HG02759 (cell line): ENCODE results near the gene FGD3.

Experiments
- ATAC-seq: cut with Tn5 transposase; IDR thresholded peaks from one replicate; pipeline ENCODE4 v1.9.1; 2021; ENCODE audit warnings: mild to moderate bottlenecking, moderate library complexity; ENCODE audit not compliant: unreplicated experiment

Gene FGD3

GRCh38 chr9:92954049-92954861 is 6.9 kb downstream of the FGD3 start:
- peak; percentile 62 for ATAC-seq

GRCh38 chr9:92954886-92955285 is 7.6 kb downstream of the FGD3 start:
- ATAC-seq = no peak

GRCh38 chr9:92960561-92961290 is 13.4 kb downstream of the FGD3 start:
- ATAC-seq = no peak

GRCh38 chr9:92961627-92962302 is 14.4 kb downstream of the FGD3 start:
- no peak for ATAC-seq

- ATAC-seq = no peak
These were observed 15.0 kb downstream of the FGD3 start for GRCh38 chr9:92962303-92962649.

- no peak for ATAC-seq
These were observed 15.5 kb downstream of the FGD3 start for GRCh38 chr9:92962846-92963245.

- peak; percentile 78 for ATAC-seq
These were observed 16.7 kb downstream of the FGD3 start for GRCh38 chr9:92963831-92964606.

- no peak for ATAC-seq
These were observed 17.3 kb downstream of the FGD3 start for GRCh38 chr9:92964607-92965060.

GRCh38 chr9:92965061-92965758 is 17.9 kb downstream of the FGD3 start:
- peak; percentile 27 for ATAC-seq

- ATAC-seq = no peak
These were observed 18.6 kb downstream of the FGD3 start for GRCh38 chr9:92965759-92966517.

GRCh38 chr9:92966518-92966800 is 19.1 kb downstream of the FGD3 start:
- ATAC-seq = no peak

GRCh38 chr9:92968081-92968480 is 20.8 kb downstream of the FGD3 start:
- no peak for ATAC-seq

GRCh38 chr9:92969516-92970466 is 22.5 kb downstream of the FGD3 start:
- no peak for ATAC-seq

GRCh38 chr9:92970467-92970923 is 23.2 kb downstream of the FGD3 start:
- ATAC-seq = no peak

- no peak for ATAC-seq
These were observed 23.8 kb downstream of the FGD3 start for GRCh38 chr9:92971121-92971520.

- no peak for ATAC-seq
These were observed 24.5 kb downstream of the FGD3 start for GRCh38 chr9:92971776-92972175.

GRCh38 chr9:92973700-92974099 is 26.4 kb downstream of the FGD3 start:
- ATAC-seq = no peak

- ATAC-seq = no peak
These were observed 26.9 kb downstream of the FGD3 start for GRCh38 chr9:92974161-92974661.
